ENCODE results near the gene TRIM33.
"Not testable (repeated sequence)": the region's sequence is repeated elsewhere in the genome, so short reads cannot be mapped to it uniquely, and the experiment has no call there.

The TRIM33 gene

GRCh38 chr1:114467491-114467890 lies 43.5 kb downstream of the TRIM33 start:
- DNase-seq (ENCODE audit: low read depth in 2 of 2, low spot score in 1 of 2) = no peak

GRCh38 chr1:114466334-114467014 lies 44.5 kb downstream of the TRIM33 start:
- no peak for DNase-seq (ENCODE audit: low read depth in 2 of 2, low spot score in 1 of 2)

GRCh38 chr1:114462963-114463362 lies 48.0 kb downstream of the TRIM33 start:
- no peak for DNase-seq (ENCODE audit: low read depth in 2 of 2, low spot score in 1 of 2)

- DNase-seq (ENCODE audit: low read depth in 2 of 2, low spot score in 1 of 2) = no peak
Observed at GRCh38 chr1:114462341-114462740, 48.7 kb downstream of the TRIM33 start.

GRCh38 chr1:114458237-114458777 lies 52.7 kb downstream of the TRIM33 start:
- no peak for DNase-seq (ENCODE audit: low read depth in 2 of 2, low spot score in 1 of 2)

- no peak for DNase-seq (ENCODE audit: low read depth in 2 of 2, low spot score in 1 of 2)
Observed at GRCh38 chr1:114457675-114458236, 53.2 kb downstream of the TRIM33 start.

GRCh38 chr1:114456586-114456985 lies 54.4 kb downstream of the TRIM33 start:
- DNase-seq (ENCODE audit: low read depth in 2 of 2, low spot score in 1 of 2) = no peak

- no peak for DNase-seq (ENCODE audit: low read depth in 2 of 2, low spot score in 1 of 2)
Observed at GRCh38 chr1:114455102-114455785, 55.8 kb downstream of the TRIM33 start.

- no peak for DNase-seq (ENCODE audit: low read depth in 2 of 2, low spot score in 1 of 2)
Observed at GRCh38 chr1:114454539-114454938, 56.5 kb downstream of the TRIM33 start.

- DNase-seq (ENCODE audit: low read depth in 2 of 2, low spot score in 1 of 2) = no peak
Observed at GRCh38 chr1:114453361-114453784, 57.6 kb downstream of the TRIM33 start.

- DNase-seq (ENCODE audit: low read depth in 2 of 2, low spot score in 1 of 2) = no peak
Observed at GRCh38 chr1:114448370-114449036, 62.5 kb downstream of the TRIM33 start.

- no peak for DNase-seq (ENCODE audit: low read depth in 2 of 2, low spot score in 1 of 2)
Observed at GRCh38 chr1:114446198-114446597, 64.8 kb downstream of the TRIM33 start.

- not testable (repeated sequence) for DNase-seq (ENCODE audit: low read depth in 2 of 2, low spot score in 1 of 2)
Observed at GRCh38 chr1:114443226-114443625, 67.8 kb downstream of the TRIM33 start.

GRCh38 chr1:114441332-114441731 lies 69.7 kb downstream of the TRIM33 start:
- no peak for DNase-seq (ENCODE audit: low read depth in 2 of 2, low spot score in 1 of 2)

GRCh38 chr1:114439369-114439768 lies 71.6 kb downstream of the TRIM33 start:
- DNase-seq (ENCODE audit: low read depth in 2 of 2, low spot score in 1 of 2) = no peak

GRCh38 chr1:114437812-114438211 lies 73.2 kb downstream of the TRIM33 start:
- no peak for DNase-seq (ENCODE audit: low read depth in 2 of 2, low spot score in 1 of 2)

- no peak for DNase-seq (ENCODE audit: low read depth in 2 of 2, low spot score in 1 of 2)
Observed at GRCh38 chr1:114436799-114437198, 74.2 kb downstream of the TRIM33 start.

GRCh38 chr1:114435088-114435715 lies 75.8 kb downstream of the TRIM33 start:
- DNase-seq (ENCODE audit: low read depth in 2 of 2, low spot score in 1 of 2) = no peak

GRCh38 chr1:114431026-114431425 lies 80.0 kb downstream of the TRIM33 start:
- DNase-seq (ENCODE audit: low read depth in 2 of 2, low spot score in 1 of 2) = no peak

GRCh38 chr1:114428083-114428754 lies 82.8 kb downstream of the TRIM33 start:
- DNase-seq (ENCODE audit: low read depth in 2 of 2, low spot score in 1 of 2) = no peak

- no peak for DNase-seq (ENCODE audit: low read depth in 2 of 2, low spot score in 1 of 2)
Observed at GRCh38 chr1:114427612-114428011, 83.4 kb downstream of the TRIM33 start.

Measured in stimulated activated CD8-positive, alpha-beta memory T cell treated with anti-CD3 and anti-CD28 coated beads, Interleukin-4, amount 100 ng/mL, for 4 hours (primary cell).